Neural cell (in vitro differentiated cells): ENCODE measurements around the gene PTPRN2.

Experiments used
- EP300 ChIP-seq: fragments of 450-650 bp; conservative IDR thresholded peaks from 2 replicates; pipeline ENCODE4 v1.6.1; 2014; ENCODE audit warnings: antibody characterized with exemption, mild to moderate bottlenecking, moderate library complexity; ENCODE audit not compliant: poor library complexity, severe bottlenecking
- EZH2 ChIP-seq: fragments of 200-600, 300-800 bp; shearing (Covaris generic), sonication (generic); IDR thresholded peaks from 2 replicates; pipeline ENCODE4 v1.6.1; 2014; ENCODE audit warnings: antibody characterized with exemption, low read length, borderline replicate concordance, mild to moderate bottlenecking; ENCODE audit not compliant: insufficient read depth, poor library complexity, severe bottlenecking
- POLR2AphosphoS5 ChIP-seq: IDR thresholded peaks from 2 replicates; pipeline ENCODE4 v1.6.1; 2012
- RAD21 ChIP-seq: fragments of 450-650 bp; conservative IDR thresholded peaks from 2 replicates; pipeline ENCODE4 v1.6.1; 2014; ENCODE audit warnings: antibody characterized with exemption, mild to moderate bottlenecking, moderate library complexity
- SMC3 ChIP-seq: fragments of 450-650 bp; conservative IDR thresholded peaks from 2 replicates; pipeline ENCODE4 v1.6.1; 2014; ENCODE audit warnings: antibody characterized with exemption, mild to moderate bottlenecking, moderate library complexity; ENCODE audit not compliant: poor library complexity
- TAF1 ChIP-seq: IDR thresholded peaks from 2 replicates; pipeline ENCODE4 v1.6.1; 2012; ENCODE audit warnings: low read depth
- TF ChIP-seq, protein P1 (sequence below): fragments of 450-650 bp; IDR thresholded peaks from 2 replicates; pipeline ENCODE4 v1.5.1; 2014; ENCODE audit warnings: antibody characterized with exemption, mild to moderate bottlenecking, moderate library complexity; ENCODE audit not compliant: poor library complexity, severe bottlenecking

DNA sequence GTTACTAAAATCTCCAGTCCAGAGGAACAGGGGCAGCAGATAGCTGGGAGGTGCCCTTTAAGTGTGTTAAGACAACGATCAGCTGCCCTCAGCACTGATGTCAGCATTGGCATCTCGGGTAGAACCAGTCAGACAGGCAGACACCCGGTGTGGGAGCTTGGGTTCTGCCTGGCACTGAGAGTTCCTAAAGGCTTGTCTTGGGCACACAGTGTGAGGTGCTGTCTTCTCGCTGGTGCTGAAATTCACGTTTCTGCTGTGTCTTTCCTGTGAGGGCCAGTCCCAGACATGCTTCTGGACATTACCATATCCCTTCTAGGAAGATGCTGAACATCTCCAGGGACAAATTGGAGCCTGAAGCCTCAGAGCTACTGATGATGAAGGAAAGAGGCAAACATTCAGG lies 1094.6 kb downstream of the PTPRN2 start:
- TF ChIP-seq EZH2 (no peak), SMC3 (no peak), EP300 (no peak), TAF1 (no peak), RAD21 (no peak), POLR2AphosphoS5 (no peak)
- TF ChIP-seq, protein P1, sequence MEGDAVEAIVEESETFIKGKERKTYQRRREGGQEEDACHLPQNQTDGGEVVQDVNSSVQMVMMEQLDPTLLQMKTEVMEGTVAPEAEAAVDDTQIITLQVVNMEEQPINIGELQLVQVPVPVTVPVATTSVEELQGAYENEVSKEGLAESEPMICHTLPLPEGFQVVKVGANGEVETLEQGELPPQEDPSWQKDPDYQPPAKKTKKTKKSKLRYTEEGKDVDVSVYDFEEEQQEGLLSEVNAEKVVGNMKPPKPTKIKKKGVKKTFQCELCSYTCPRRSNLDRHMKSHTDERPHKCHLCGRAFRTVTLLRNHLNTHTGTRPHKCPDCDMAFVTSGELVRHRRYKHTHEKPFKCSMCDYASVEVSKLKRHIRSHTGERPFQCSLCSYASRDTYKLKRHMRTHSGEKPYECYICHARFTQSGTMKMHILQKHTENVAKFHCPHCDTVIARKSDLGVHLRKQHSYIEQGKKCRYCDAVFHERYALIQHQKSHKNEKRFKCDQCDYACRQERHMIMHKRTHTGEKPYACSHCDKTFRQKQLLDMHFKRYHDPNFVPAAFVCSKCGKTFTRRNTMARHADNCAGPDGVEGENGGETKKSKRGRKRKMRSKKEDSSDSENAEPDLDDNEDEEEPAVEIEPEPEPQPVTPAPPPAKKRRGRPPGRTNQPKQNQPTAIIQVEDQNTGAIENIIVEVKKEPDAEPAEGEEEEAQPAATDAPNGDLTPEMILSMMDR = no peak
